NCI-H748 (cell line): Measurements from ENCODE around the gene TAX1BP1.

ENCODE experiments used
- DNase-seq: peaks from one replicate; lab custom pipeline; 2025; ENCODE audit not compliant: unreplicated experiment; lab: John Stamatoyannopoulos, UW

TAX1BP1 gene

GRCh38 chr7:27875832-27876231 is 135.9 kb downstream of the TAX1BP1 start:
- no peak for DNase-seq

DNA sequence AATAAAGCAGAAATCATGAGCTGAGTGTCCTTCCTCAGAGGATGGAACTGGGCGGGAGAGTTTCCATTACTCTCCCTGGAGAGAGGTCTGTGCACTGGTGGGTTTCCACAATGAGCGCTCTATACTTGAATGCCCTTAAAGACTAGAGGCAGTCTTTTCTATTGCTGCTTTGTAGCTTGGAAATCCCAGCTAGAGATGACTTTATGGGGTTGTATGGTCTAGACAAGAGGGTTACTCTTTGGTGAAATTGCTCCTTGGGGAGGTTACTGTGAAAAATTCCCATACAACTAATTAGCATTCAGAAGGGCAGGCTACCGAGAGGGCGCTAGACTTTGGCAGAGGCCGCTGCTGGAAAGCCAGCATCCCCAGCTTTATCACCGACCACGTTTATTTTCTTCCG is 136.8 kb downstream of the TAX1BP1 start:
- no peak for DNase-seq
